Measurements from ENCODE around the gene PLEKHM3.

DNA sequence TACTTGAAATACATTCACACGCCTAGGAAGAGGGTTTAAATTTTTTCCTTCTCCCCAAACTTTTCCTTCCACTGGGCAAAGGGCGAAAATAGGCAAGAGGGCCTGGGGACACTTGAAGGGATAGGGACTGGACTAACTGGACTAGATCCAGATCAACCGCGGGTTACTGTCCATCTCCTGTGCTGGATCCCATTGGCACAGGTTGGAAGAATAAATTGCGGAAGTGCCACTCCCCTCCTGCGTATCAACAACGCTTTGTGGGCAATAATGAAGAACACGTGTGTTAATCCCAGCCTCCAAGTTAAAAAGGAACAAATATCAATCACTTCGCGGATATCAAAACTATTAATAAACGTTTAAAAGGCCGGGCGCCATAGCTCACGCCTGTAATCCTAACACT lies 253.9 kb downstream of the PLEKHM3 start:
- TF ChIP-seq, protein P1, sequence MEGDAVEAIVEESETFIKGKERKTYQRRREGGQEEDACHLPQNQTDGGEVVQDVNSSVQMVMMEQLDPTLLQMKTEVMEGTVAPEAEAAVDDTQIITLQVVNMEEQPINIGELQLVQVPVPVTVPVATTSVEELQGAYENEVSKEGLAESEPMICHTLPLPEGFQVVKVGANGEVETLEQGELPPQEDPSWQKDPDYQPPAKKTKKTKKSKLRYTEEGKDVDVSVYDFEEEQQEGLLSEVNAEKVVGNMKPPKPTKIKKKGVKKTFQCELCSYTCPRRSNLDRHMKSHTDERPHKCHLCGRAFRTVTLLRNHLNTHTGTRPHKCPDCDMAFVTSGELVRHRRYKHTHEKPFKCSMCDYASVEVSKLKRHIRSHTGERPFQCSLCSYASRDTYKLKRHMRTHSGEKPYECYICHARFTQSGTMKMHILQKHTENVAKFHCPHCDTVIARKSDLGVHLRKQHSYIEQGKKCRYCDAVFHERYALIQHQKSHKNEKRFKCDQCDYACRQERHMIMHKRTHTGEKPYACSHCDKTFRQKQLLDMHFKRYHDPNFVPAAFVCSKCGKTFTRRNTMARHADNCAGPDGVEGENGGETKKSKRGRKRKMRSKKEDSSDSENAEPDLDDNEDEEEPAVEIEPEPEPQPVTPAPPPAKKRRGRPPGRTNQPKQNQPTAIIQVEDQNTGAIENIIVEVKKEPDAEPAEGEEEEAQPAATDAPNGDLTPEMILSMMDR (IDR thresholded peaks at IDR 0.05): no peak
- no peak for TF ChIP-seq POLR2AphosphoS5 (IDR thresholded peaks at IDR 0.05)
